Measurements from ENCODE around the gene CHPF2.

Gene CHPF2

GRCh38 chr7:151276666-151277590, 44.6 kb downstream of the CHPF2 start:
- TF ChIP-seq, protein P1, sequence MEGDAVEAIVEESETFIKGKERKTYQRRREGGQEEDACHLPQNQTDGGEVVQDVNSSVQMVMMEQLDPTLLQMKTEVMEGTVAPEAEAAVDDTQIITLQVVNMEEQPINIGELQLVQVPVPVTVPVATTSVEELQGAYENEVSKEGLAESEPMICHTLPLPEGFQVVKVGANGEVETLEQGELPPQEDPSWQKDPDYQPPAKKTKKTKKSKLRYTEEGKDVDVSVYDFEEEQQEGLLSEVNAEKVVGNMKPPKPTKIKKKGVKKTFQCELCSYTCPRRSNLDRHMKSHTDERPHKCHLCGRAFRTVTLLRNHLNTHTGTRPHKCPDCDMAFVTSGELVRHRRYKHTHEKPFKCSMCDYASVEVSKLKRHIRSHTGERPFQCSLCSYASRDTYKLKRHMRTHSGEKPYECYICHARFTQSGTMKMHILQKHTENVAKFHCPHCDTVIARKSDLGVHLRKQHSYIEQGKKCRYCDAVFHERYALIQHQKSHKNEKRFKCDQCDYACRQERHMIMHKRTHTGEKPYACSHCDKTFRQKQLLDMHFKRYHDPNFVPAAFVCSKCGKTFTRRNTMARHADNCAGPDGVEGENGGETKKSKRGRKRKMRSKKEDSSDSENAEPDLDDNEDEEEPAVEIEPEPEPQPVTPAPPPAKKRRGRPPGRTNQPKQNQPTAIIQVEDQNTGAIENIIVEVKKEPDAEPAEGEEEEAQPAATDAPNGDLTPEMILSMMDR (IDR thresholded peaks at IDR 0.05; ENCODE audit: control insufficient read depth, insufficient read depth, low read depth, low read length, missing control alignments) = no peak
- H3K4me3 ChIP-seq (ENCODE audit: control insufficient read depth, low read depth, low read length) = peak overlapping the region; percentile 44
- DNase-seq (ENCODE audit: low read depth) = no peak

DNA sequence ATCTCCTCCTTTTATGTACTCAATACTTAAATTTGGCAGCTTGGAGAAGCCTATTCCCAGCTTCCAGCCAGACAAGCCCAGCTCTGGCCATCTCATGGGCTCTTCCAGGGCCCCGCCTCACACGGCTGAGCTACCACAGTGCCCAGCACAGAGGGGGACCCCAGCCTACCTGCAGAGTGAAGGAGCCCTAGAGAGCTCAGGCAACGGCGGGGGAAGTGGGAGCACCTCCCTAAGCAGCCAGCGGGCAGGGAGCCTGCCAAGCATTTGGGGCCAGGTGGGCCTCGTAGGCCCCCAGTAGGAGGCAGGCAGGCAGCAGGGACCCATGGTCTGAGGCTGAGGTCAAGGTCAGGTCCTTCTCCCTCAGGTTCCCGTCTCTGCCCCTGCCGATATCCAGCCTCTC, 45.3 kb downstream of the CHPF2 start:
- no peak for DNase-seq (ENCODE audit: low read depth)
- no peak overlapping the region for H3K4me3 ChIP-seq (ENCODE audit: control insufficient read depth, low read depth, low read length)
- TF ChIP-seq, protein P1 (IDR thresholded peaks at IDR 0.05; ENCODE audit: control insufficient read depth, insufficient read depth, low read depth, low read length, missing control alignments) = no peak

DNA sequence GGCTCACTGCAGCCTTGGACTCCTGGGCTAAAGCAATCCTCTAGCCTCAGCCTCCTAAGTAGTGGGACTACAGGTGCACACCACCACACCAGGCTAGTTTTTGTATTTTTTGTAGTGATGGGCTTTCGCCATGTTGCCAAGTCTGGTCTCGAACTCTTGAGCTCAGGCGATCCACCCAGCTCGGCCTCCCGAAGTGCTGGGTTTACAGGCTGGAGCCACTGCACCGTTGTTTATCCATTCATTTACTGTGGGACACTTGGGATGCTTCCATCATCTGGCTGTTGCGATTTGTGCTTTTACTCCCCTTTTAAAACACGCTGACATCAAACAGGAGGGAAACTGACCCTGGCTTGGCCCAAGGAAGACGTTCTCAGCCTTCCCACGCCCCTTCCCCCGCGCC, 46.7 kb downstream of the CHPF2 start:
- H3K4me3 ChIP-seq (ENCODE audit: control insufficient read depth, low read depth, low read length) = no peak overlapping the region
- TF ChIP-seq, protein P1 (IDR thresholded peaks at IDR 0.05; ENCODE audit: control insufficient read depth, insufficient read depth, low read depth, low read length, missing control alignments) = no peak
- no peak for DNase-seq (ENCODE audit: low read depth)

GRCh38 chr7:151279868-151280267, 47.6 kb downstream of the CHPF2 start:
- TF ChIP-seq, protein P1 (IDR thresholded peaks at IDR 0.05; ENCODE audit: control insufficient read depth, insufficient read depth, low read depth, low read length, missing control alignments) = no peak
- no peak for DNase-seq (ENCODE audit: low read depth)
- no peak overlapping the region for H3K4me3 ChIP-seq (ENCODE audit: control insufficient read depth, low read depth, low read length)

DNA sequence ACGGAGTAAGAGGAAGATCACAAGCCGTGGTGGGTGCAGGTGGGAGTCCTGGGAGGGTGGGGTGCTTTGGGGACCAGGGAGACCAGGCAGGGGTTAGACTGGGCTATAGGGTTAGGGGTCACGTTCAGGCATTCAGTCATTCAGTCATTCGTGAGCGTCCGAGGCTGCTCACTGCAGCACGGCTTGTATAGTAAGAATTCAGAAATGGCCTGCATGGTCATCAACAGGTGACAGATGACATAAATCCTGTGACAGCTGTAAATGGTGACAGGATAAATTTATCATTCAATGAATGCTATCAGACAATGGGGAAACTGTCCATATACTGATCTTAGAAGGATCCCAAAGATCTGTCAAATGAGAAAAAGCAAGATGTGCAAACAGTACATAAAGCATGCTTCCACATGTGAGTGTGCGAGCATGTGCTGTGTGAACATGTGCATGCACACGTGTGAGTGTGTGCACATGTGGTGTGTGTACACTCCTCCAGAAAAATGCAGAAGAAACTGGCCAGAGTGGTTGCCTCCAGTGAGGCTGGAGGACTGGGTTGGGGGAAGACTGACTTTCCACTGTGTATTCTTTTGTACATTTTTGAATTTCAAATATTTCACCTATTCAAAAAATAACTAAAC, 48.2 kb downstream of the CHPF2 start:
- TF ChIP-seq, protein P1 (IDR thresholded peaks at IDR 0.05; ENCODE audit: control insufficient read depth, insufficient read depth, low read depth, low read length, missing control alignments) = no peak
- H3K4me3 ChIP-seq (ENCODE audit: control insufficient read depth, low read depth, low read length) = no peak overlapping the region
- no peak for DNase-seq (ENCODE audit: low read depth)

- TF ChIP-seq, protein P1 (IDR thresholded peaks at IDR 0.05; ENCODE audit: control insufficient read depth, insufficient read depth, low read depth, low read length, missing control alignments) = no peak
- no peak overlapping the region for H3K4me3 ChIP-seq (ENCODE audit: control insufficient read depth, low read depth, low read length)
- DNase-seq (ENCODE audit: low read depth) = no peak
Observed at GRCh38 chr7:151281686-151282085, 49.4 kb downstream of the CHPF2 start.
